ENCODE results near the gene AFF3. TPM values are rescaled to one million over a fixed set of nuclear protein-coding genes. Genes with fewer than 3 reads are reported as not detected.
"Not testable (repeated sequence)": the region's sequence is repeated elsewhere in the genome, so short reads cannot be mapped to it uniquely, and the experiment has no call there.

AFF3 gene
- total RNA-seq, 4 donors from 2014 or later = 9.0 to 20.2 (median 14.5) TPM

- DNase-seq = no peak
- no peaks in the 10 kb centered on the region for H3K9me3 ChIP-seq
- no peaks in the 10 kb centered on the region for H3K36me3 ChIP-seq
- H3K4me1 ChIP-seq = peaks cover 6 to 18% (median 11%) of the 10 kb centered on the region in 4 donors
- TF ChIP-seq CTCF (IDR thresholded peaks at IDR 0.05) (peak in 3 of 5 experiments; percentile 5 to 28 (median 13)), POLR2A (IDR thresholded peaks at IDR 0.05) (no peak)
- WGBS, 2 donors (ENCODE audit: low coverage in 1 of 2) = 60 to 98% methylated on average over 1 of the region's 1 CpG
- H3K4me3 ChIP-seq = no peak overlapping the region
- in situ Hi-C loops (cut with MboI; ENCODE audit: low pct_ligation_motif_present in 1 of 4, low pct_unique_long_range_greater_than_20kb in 1 of 4, low sequenced_read_pairs in 3 of 4) (no loop called here), intact Hi-C loops (cut with DNase I; ENCODE audit: low total_unique reads) (no loop called here)
- H3K27ac ChIP-seq = no peak overlapping the region
- H3K27me3 ChIP-seq = no peaks in the 10 kb centered on the region
Observed at GRCh38 chr2:99666256-99666655, 476.1 kb downstream of the AFF3 start.

- Histone ChIP-seq H3K27ac (no peak overlapping the region), H3K4me1 (peaks cover 6 to 18% (median 11%) of the 10 kb centered on the region in 4 donors), H3K4me3 (no peak overlapping the region), H3K36me3 (no peaks in the 10 kb centered on the region), H3K9me3 (no peaks in the 10 kb centered on the region), H3K27me3 (no peaks in the 10 kb centered on the region)
- intact Hi-C loops (cut with DNase I; ENCODE audit: low total_unique reads) (no loop called here), in situ Hi-C loops (cut with MboI; ENCODE audit: low pct_ligation_motif_present in 1 of 4, low pct_unique_long_range_greater_than_20kb in 1 of 4, low sequenced_read_pairs in 3 of 4) (no loop called here)
- DNase-seq = no peak
- WGBS, 2 donors (ENCODE audit: low coverage in 1 of 2) = 91 to 100% methylated on average over 1 to 2 of the region's 2 CpGs
- TF ChIP-seq POLR2AphosphoS5 (IDR thresholded peaks at IDR 0.05) = no peak
- no peak for TF ChIP-seq EP300 (IDR thresholded peaks at IDR 0.05; ENCODE audit: low read depth)
- TF ChIP-seq CTCF (IDR thresholded peaks at IDR 0.05) = no peak
- TF ChIP-seq POLR2A (IDR thresholded peaks at IDR 0.05) = no peak
Observed at GRCh38 chr2:99663641-99664040, 478.7 kb downstream of the AFF3 start.

DNA sequence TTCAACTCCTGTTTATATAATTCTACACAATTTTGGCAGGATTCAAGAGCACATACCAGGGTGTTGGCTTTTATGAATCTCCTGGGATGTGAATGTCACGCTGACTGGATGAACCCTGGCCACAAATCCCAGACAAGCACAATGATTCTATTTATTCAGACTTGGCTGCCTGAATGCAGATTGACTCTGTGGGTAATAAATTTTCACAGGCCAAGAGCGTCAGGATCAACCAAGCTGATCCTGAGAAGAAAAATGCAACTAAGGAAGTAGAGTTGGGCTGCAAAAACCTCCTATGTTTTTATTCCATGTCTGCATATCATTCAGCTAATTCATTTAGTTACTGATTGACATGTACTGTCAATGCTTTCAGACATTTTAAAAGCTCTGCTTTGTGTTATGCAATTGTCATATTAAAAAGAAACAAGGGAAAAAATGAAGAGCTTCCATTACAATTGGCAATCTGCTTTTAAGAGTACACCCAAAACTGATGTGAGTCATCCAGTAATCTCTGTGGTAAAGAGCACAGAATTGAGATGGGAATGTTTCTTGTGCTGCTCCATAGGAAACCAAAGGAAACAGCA, 479.5 kb downstream of the AFF3 start:
- Histone ChIP-seq H3K27ac (peak overlapping the region in 1 of 4 donors; percentile 4), H3K27me3 (no peaks in the 10 kb centered on the region), H3K4me1 (peaks cover 6 to 18% (median 11%) of the 10 kb centered on the region in 4 donors), H3K9me3 (no peaks in the 10 kb centered on the region), H3K4me3 (no peak overlapping the region), H3K36me3 (no peaks in the 10 kb centered on the region)
- 30 to 34% methylated on average over 2 of the region's 2 CpGs for WGBS, 2 donors (ENCODE audit: low coverage in 1 of 2)
- in situ Hi-C loops (cut with MboI; ENCODE audit: low pct_ligation_motif_present in 1 of 4, low pct_unique_long_range_greater_than_20kb in 1 of 4, low sequenced_read_pairs in 3 of 4) = no loop called here
- intact Hi-C loops (cut with DNase I; ENCODE audit: low total_unique reads) = no loop called here
- TF ChIP-seq POLR2AphosphoS5 (IDR thresholded peaks at IDR 0.05) = peak in 1 of 3 donors; percentile 25
- no peak for TF ChIP-seq CTCF (IDR thresholded peaks at IDR 0.05)
- TF ChIP-seq POLR2A (IDR thresholded peaks at IDR 0.05) = no peak
- DNase-seq = no peak

GRCh38 chr2:99661761-99662160, 480.6 kb downstream of the AFF3 start:
- H3K27me3 ChIP-seq; H3K36me3 ChIP-seq; H3K27ac ChIP-seq; DNase-seq; H3K4me3 ChIP-seq; H3K9me3 ChIP-seq; in situ Hi-C loops (cut with MboI; ENCODE audit: low pct_ligation_motif_present in 1 of 4, low pct_unique_long_range_greater_than_20kb in 1 of 4, low sequenced_read_pairs in 3 of 4); intact Hi-C loops (cut with DNase I; ENCODE audit: low total_unique reads): not testable (repeated sequence)
- WGBS, 2 donors (ENCODE audit: low coverage in 1 of 2) = 94 to 98% methylated on average over 9 of the region's 9 CpGs
- peaks cover 6 to 18% (median 11%) of the 10 kb centered on the region in 4 donors for H3K4me1 ChIP-seq
